Panc1 (cell line): ENCODE results near the gene GRIK5. TPM values are rescaled to one million over a fixed set of nuclear protein-coding genes. Genes with fewer than 3 reads are reported as not detected.

Experiments used
- ATAC-seq: fragments of 200-7000 bp; cut with Tn5 transposase; 2 replicates; pipeline ENCODE4 v1.9.1; 2020; ENCODE audit warnings: mild to moderate bottlenecking, moderate library complexity
- BruUV-seq: library from RNA; stranded (reverse); fragments of 400-500 nt; replicated peaks from 2 replicates; lab custom pipeline; 2021; lab: Mats Ljungman, UMichigan
- CTCF ChIA-PET: fragments of 300-600 bp; sonication (Branson Sonifier 250); formaldehyde crosslinking; loops from one replicate; lab custom pipeline; 2022; ENCODE audit warnings: antibody characterized with exemption; lab: Charles Lee
- POLR2A ChIA-PET: fragments of 300-600 bp; sonication (Branson Sonifier 250); formaldehyde crosslinking; loops from one replicate; lab custom pipeline; 2022; ENCODE audit warnings: antibody characterized with exemption; lab: Charles Lee
- DNase-seq: peaks from one replicate; pipeline ENCODE4 v3.0.0-alpha.2; 2010; ENCODE audit warnings: low read depth, low spot score
- H3K27ac ChIP-seq: 2 replicates; pipeline ENCODE4 v1.5.1; 2011; ENCODE audit warnings: mild to moderate bottlenecking, low read length, inconsistent platforms
- H3K27me3 ChIP-seq: fragments of 200-500 bp; sonication (Bioruptor generic); 2 replicates; pipeline ENCODE4 v1.6.0; 2014; ENCODE audit warnings: low read length, inconsistent platforms; ENCODE audit not compliant: control insufficient read depth, insufficient read depth
- H3K36me3 ChIP-seq: fragments of 200-500 bp; sonication (Bioruptor generic); 2 replicates; pipeline ENCODE4 v1.5.1; 2014; ENCODE audit warnings: inconsistent platforms, mild to moderate bottlenecking, low read length, moderate library complexity; ENCODE audit not compliant: control insufficient read depth, insufficient read depth
- H3K4me1 ChIP-seq: 2 replicates; pipeline ENCODE4 v1.5.1; 2011; ENCODE audit warnings: inconsistent platforms, mild to moderate bottlenecking, low read length, moderate library complexity; ENCODE audit not compliant: control insufficient read depth, insufficient read depth
- H3K4me3 ChIP-seq, 2 experiments: 2 replicates each; pipeline ENCODE4 v1.5.1; 2011 to 2012; ENCODE audit warnings: low read depth in 2 of 2, low read length in 2 of 2, mild to moderate bottlenecking in 2 of 2, inconsistent platforms in 1 of 2, moderate library complexity in 1 of 2
- H3K9me3 ChIP-seq: fragments of 200-500 bp; sonication (Bioruptor generic); 2 replicates; pipeline ENCODE4 v1.5.1; 2014; ENCODE audit warnings: low read depth, mild to moderate bottlenecking, inconsistent platforms, low read length, moderate library complexity; ENCODE audit not compliant: control insufficient read depth, insufficient read depth
- CTCF ChIP-seq: fragments of 450-650 bp; IDR thresholded peaks from 2 replicates; pipeline ENCODE4 v1.5.1; 2017; ENCODE audit warnings: mild to moderate bottlenecking
- POLR2AphosphoS5 ChIP-seq: IDR thresholded peaks from 2 replicates; pipeline ENCODE4 v1.6.1; 2012; ENCODE audit warnings: mild to moderate bottlenecking, low read depth, low read length, moderate library complexity
- REST ChIP-seq, 2 experiments: IDR thresholded peaks; 2 replicates each; pipeline ENCODE4 v1.6.1; 2011 to 2012; ENCODE audit warnings: low read depth in 2 of 2, control low read depth in 1 of 2, low read length in 1 of 2, mild to moderate bottlenecking in 1 of 2, moderate library complexity in 1 of 2; ENCODE audit not compliant: insufficient read depth in 1 of 2
- SIN3A ChIP-seq: IDR thresholded peaks from 2 replicates; pipeline ENCODE4 v1.6.1; 2012; ENCODE audit warnings: low read depth, mild to moderate bottlenecking, low read length, moderate library complexity, borderline replicate concordance; ENCODE audit not compliant: insufficient read depth
- TCF7L2 ChIP-seq: IDR thresholded peaks from 2 replicates; pipeline ENCODE4 v1.6.1; 2011; ENCODE audit warnings: mild to moderate bottlenecking, low read depth, low read length, inconsistent platforms
- in situ Hi-C: cut with HindIII; loops from 2 replicates; pipeline ENCODE4 v1.10.0; 2016; ENCODE audit warnings: low sequenced_read_pairs, low pct_unique_long_range_greater_than_20kb
- intact Hi-C: fragments of 100-400 bp; cut with micrococcal nuclease; formaldehyde crosslinking; loops from one replicate; pipeline ENCODE4 v1.10.0; 2022; ENCODE audit not compliant: unreplicated experiment
- total RNA-seq: library from RNA; stranded (reverse); gene quantifications from one replicate; pipeline ENCODE4 v1.2.1, GENCODE V29; 2021; ENCODE audit not compliant: unreplicated experiment

The GRIK5 gene
- total RNA-seq, 1 experiment from 2014 or later, result 0.62 TPM

- DNase-seq (no peak), ATAC-seq (no peak)
- Histone ChIP-seq H3K27me3 (no peaks in the 10 kb centered on the region), H3K4me3 (no peak overlapping the region), H3K36me3 (no peaks in the 10 kb centered on the region), H3K27ac (no peak overlapping the region), H3K9me3 (no peaks in the 10 kb centered on the region), H3K4me1 (no peaks in the 10 kb centered on the region)
- in situ Hi-C loops, result no loop called here
- intact Hi-C loops, result no loop called here
- ChIA-PET CTCF (interaction anchor here (0.6 kb wide), 1 partner anchor 98 kb away, joined by 7 read pairs; no protein-coding TSS in a partner anchor), POLR2A (no interaction called here)
- BruUV-seq, result no TSS peak
- TF ChIP-seq CTCF, result no peak
- TF ChIP-seq TCF7L2, result no peak
- no peak for TF ChIP-seq POLR2AphosphoS5
- no peak for TF ChIP-seq SIN3A
- TF ChIP-seq REST (IDR thresholded peaks at IDR 0.05; ENCODE audit: insufficient read depth in 1 of 2, low read depth in 2 of 2, low read length in 1 of 2), result no peak
These were observed 5.6 kb downstream of the GRIK5 start for GRCh38 chr19:42064432-42064831.

GRCh38 chr19:42062381-42062780, 7.6 kb downstream of the GRIK5 start:
- ATAC-seq (no peak), DNase-seq (no peak)
- H3K27me3 ChIP-seq, result no peaks in the 10 kb centered on the region
- H3K27ac ChIP-seq, result no peak overlapping the region
- BruUV-seq, result no TSS peak
- CTCF ChIA-PET, result no interaction called here
- no peak overlapping the region for H3K4me3 ChIP-seq
- POLR2A ChIA-PET, result no interaction called here
- in situ Hi-C loops, result no loop called here
- H3K9me3 ChIP-seq, result no peaks in the 10 kb centered on the region
- H3K36me3 ChIP-seq, result no peaks in the 10 kb centered on the region
- TF ChIP-seq POLR2AphosphoS5, result no peak
- no peak for TF ChIP-seq CTCF
- intact Hi-C loops, result no loop called here
- H3K4me1 ChIP-seq, result no peaks in the 10 kb centered on the region
